WERI-Rb-1 (cell line): ENCODE results near the gene SEPTIN10.

Experiments used
- DNase-seq: peaks from one replicate; pipeline ENCODE4 v3.0.0-alpha.2; 2020
- H3K27ac ChIP-seq: fragments of 250-450 bp; sonication (Bioruptor Pico); 2 replicates; pipeline ENCODE4 v1.5.1; 2020; ENCODE audit warnings: mild to moderate bottlenecking, moderate library complexity
- H3K27me3 ChIP-seq: fragments of 250-450 bp; sonication (Bioruptor Pico); 2 replicates; pipeline ENCODE4 v1.5.1; 2021; ENCODE audit warnings: mild to moderate bottlenecking, low read depth, moderate library complexity; ENCODE audit not compliant: insufficient read depth, severe bottlenecking
- H3K36me3 ChIP-seq: fragments of 250-450 bp; sonication (Bioruptor Pico); 2 replicates; pipeline ENCODE4 v1.5.1; 2020; ENCODE audit warnings: mild to moderate bottlenecking, moderate library complexity
- H3K4me3 ChIP-seq: 2 replicates; pipeline ENCODE4 v1.5.1; 2011; ENCODE audit warnings: low read depth, mild to moderate bottlenecking, control low read depth, low read length
- H3K9me3 ChIP-seq: fragments of 250-450 bp; sonication (Bioruptor Pico); 2 replicates; pipeline ENCODE4 v1.5.1; 2021; ENCODE audit warnings: mild to moderate bottlenecking, moderate library complexity; ENCODE audit not compliant: severe bottlenecking
- CTCF ChIP-seq: IDR thresholded peaks from 2 replicates; pipeline ENCODE4 v1.5.1; 2011; ENCODE audit warnings: low read depth, mild to moderate bottlenecking, control low read depth, inconsistent platforms, low read length

Gene SEPTIN10

GRCh38 chr2:109597283-109597682 lies 16.5 kb downstream of the SEPTIN10 start:
- no peaks in the 10 kb centered on the region for H3K9me3 ChIP-seq
- DNase-seq = no peak
- no peaks in the 10 kb centered on the region for H3K36me3 ChIP-seq
- no peaks in the 10 kb centered on the region for H3K27me3 ChIP-seq
- H3K4me3 ChIP-seq = no peak overlapping the region
- TF ChIP-seq CTCF = no peak
- no peak overlapping the region for H3K27ac ChIP-seq

GRCh38 chr2:109595644-109596043 lies 18.1 kb downstream of the SEPTIN10 start:
- no peaks in the 10 kb centered on the region for H3K36me3 ChIP-seq
- no peaks in the 10 kb centered on the region for H3K9me3 ChIP-seq
- no peak overlapping the region for H3K4me3 ChIP-seq
- TF ChIP-seq CTCF = no peak
- no peaks in the 10 kb centered on the region for H3K27me3 ChIP-seq
- no peak for DNase-seq
- no peak overlapping the region for H3K27ac ChIP-seq

GRCh38 chr2:109594246-109594885 lies 19.4 kb downstream of the SEPTIN10 start:
- no peaks in the 10 kb centered on the region for H3K36me3 ChIP-seq
- DNase-seq = no peak
- no peak overlapping the region for H3K27ac ChIP-seq
- no peaks in the 10 kb centered on the region for H3K9me3 ChIP-seq
- H3K27me3 ChIP-seq = no peaks in the 10 kb centered on the region
- H3K4me3 ChIP-seq = no peak overlapping the region
- no peak for TF ChIP-seq CTCF

- no peaks in the 10 kb centered on the region for H3K9me3 ChIP-seq
- no peaks in the 10 kb centered on the region for H3K36me3 ChIP-seq
- H3K27ac ChIP-seq = no peak overlapping the region
- no peaks in the 10 kb centered on the region for H3K27me3 ChIP-seq
- no peak for TF ChIP-seq CTCF
- no peak for DNase-seq
- H3K4me3 ChIP-seq = no peak overlapping the region
Observed at GRCh38 chr2:109592905-109593304, 20.9 kb downstream of the SEPTIN10 start.

- Histone ChIP-seq H3K27me3 (no peaks in the 10 kb centered on the region), H3K36me3 (no peaks in the 10 kb centered on the region), H3K27ac (no peak overlapping the region), H3K4me3 (no peak overlapping the region), H3K9me3 (no peaks in the 10 kb centered on the region)
- no peak for TF ChIP-seq CTCF
- no peak for DNase-seq
Observed at GRCh38 chr2:109591206-109591605, 22.6 kb downstream of the SEPTIN10 start.

- TF ChIP-seq CTCF = no peak
- H3K9me3 ChIP-seq = no peaks in the 10 kb centered on the region
- no peak overlapping the region for H3K27ac ChIP-seq
- H3K27me3 ChIP-seq = no peaks in the 10 kb centered on the region
- DNase-seq = no peak
- H3K4me3 ChIP-seq = no peak overlapping the region
- no peaks in the 10 kb centered on the region; the same call in 1 of the 2 replicates for H3K36me3 ChIP-seq
Observed at GRCh38 chr2:109586687-109587086, 27.1 kb downstream of the SEPTIN10 start.
